Measurements from ENCODE around the gene SEMA6B.
A peak's percentile ranks its signal among the peaks of the same experiment; 100 is the strongest.
"Not testable (repeated sequence)": the region's sequence is repeated elsewhere in the genome, so short reads cannot be mapped to it uniquely, and the experiment has no call there.

The SEMA6B gene

GRCh38 chr19:4570402-4570801 lies 10.9 kb upstream of the SEMA6B start:
- DNase-seq = no peak

DNA sequence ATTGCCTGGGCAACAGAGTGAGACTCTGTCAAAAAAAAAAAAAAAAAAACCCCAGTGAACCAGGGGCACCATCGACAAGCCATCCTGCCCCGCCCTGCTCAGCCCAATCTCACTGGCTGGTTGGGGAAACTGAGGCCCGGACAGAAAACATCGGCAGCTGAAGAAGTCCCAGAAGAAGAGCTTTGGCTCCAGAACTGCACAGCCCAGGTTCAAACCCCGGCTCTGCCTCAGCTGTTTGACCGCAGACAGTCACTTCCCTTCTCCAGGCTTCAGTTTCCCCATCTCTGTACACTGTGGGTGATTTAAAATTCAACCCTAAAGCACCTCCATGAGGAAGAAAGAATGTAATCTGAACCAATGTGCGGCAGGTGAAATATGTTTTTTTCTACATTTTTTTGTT lies 9.4 kb upstream of the SEMA6B start:
- DNase-seq = no peak

DNA sequence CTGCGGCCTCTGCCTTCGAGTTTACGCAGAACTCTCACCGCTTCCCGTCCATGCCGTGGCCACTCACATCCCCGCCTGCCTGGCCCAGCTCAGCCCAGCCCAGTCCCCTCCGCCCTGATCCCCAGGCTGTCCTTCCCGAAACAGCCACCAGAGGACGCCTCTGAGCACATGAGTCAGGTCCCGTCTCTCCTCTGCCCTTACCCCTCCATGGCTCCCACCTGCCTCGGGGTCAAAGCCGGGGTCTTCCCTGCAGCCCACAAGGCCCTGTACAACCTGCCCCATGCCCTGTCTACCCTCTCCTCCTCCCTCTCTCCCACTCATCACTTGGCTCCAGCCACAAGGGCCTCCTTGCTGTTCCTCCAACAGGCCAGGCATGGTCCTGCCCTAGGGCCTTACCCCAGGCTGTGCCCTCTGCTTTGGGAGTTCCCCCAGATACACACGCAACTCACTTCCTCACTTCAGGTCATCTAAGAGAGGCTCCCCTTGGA lies 8.1 kb upstream of the SEMA6B start:
- peak; percentile 28 for DNase-seq

- peak; percentile 19 for DNase-seq
These were observed 7.0 kb upstream of the SEMA6B start for GRCh38 chr19:4566402-4567051.

DNA sequence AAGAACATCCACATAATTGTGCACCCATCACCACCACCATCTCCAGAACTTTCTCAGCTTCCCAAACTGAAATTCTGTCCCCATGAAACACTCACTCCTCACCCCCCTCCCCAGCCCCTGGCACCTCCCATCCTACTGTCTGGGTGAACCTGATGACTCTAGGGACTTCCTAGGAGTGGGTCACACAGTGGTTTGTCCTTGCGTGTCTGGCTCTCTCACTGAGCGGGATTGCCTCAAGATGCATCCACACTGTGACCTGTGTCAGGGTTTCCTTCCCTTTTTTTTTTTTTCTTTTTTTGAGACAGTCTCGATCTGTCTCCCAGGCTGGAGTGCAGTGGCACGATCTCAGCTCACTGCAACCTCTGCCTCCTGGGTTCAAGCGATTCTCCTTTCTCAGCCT lies 4.1 kb upstream of the SEMA6B start:
- DNase-seq = not testable (repeated sequence)

- not testable (repeated sequence) for DNase-seq
These were observed 2.6 kb upstream of the SEMA6B start for GRCh38 chr19:4562085-4562484.

DNA sequence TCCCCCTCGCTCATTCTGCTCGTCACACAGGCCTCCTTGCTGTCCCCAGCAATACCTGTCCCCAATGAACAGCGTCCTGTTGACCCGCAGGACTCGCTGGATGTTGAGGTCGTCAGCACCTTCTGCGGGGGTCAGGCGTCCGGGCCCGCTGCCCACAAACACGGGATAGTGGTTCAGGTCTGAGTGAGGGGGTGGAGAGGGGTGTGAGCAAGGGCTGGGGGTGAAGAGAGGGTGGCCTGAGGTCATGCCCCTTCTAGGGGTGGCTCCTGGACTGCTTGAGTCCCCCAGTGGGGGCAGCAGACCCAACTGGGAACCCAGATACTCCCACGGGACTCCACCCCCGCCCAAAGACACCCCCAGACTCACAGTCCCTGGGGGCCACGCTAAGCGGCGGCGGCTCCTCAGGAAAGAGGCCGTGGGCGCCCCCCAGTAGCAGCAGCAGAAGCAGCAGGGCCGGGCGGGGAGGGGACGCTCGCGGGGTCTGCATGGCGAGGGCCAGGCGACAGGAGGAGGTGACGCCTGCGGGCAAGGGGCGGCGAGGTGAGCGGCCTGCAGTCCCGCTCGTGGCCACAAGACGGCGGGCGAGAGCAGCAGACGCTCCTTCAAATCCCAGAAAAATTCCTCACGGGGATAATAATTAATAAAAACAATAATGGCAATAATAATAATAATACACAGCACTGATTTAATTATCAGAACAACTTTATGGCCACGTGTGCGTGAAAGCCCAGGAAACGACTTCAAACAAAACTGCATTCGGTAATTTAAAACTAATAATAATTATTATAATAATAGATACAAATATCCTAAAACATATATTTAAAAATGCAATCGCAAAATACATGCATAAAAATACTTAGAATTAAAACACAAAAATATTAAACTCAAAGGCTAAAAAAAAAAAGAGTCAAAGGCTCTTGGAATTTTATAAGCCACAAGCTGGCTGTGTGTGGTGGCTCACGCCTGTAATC lies 1.2 kb downstream of the SEMA6B start:
- DNase-seq = peak; percentile 14

- DNase-seq = peak; percentile 25
These were observed 2.1 kb downstream of the SEMA6B start for GRCh38 chr19:4557144-4557970.

DNA sequence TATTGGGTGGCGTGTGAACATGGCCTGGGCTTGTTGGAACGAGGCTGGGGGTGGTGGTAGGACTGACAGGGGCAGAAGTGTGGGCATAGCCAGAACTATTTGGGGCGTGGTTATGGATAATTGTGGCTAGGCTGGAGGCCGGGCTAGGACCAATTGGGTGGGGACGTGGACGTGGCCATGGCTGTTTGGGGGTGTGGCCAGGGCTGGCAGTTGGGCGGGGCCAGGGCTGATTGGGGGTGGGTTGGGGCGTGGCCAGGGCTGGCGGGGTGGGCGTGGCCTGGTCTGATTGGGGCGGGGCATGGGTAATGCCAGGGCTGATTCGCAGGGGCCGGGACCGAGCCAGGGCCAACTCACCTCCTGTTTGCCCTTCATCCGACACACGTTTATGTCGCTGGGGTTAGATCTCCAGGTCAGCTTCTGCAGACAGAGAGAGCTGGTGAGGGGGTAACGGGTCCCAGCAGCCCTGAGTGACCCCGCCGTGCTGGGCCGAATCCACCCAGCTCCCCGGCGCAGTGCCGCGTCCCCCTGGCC lies 2.8 kb downstream of the SEMA6B start:
- peak; percentile 60 for DNase-seq

GRCh38 chr19:4555657-4556561 lies 3.6 kb downstream of the SEMA6B start:
- DNase-seq = no peak

DNA sequence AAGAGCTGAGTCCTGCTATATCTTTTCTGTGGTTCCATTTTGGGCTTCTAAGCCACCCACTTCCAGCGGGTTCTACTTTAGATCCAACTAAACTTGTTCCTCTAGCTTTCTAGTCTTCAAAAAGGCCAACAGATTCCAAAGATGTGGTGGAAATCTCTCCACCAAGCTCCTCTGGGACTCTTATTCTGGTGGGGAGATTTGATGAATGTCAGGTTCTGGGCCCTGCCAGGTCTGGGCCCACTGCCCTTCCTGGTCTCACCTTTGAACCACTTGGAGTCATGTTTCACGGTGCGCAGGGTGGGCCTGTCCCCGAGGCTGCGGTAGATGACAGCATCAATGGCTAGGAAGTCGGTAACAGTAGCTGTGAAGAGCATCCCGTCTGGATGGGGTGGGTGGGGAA lies 4.8 kb downstream of the SEMA6B start:
- no peak for DNase-seq

GRCh38 chr19:4553775-4554174 lies 5.7 kb downstream of the SEMA6B start:
- no peak for DNase-seq

GRCh38 chr19:4553092-4553695 lies 6.3 kb downstream of the SEMA6B start:
- DNase-seq = no peak

DNA sequence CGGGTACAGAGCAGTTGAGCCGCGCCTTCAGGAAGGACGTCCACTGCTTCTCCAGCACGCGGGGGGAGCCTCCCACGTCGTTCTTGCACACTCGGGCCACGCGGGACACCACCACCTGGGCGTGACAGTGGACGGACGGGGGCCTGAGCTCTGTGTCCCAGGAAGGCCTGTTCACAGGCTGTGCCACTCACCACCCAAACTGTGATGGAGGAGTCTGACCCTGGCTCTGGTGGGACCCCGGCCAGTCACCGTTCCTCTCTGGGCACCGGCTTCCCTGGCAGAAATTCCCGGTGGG lies 7.0 kb downstream of the SEMA6B start:
- no peak for DNase-seq

- no peak for DNase-seq
These were observed 8.9 kb downstream of the SEMA6B start for GRCh38 chr19:4550479-4551050.

- no peak for DNase-seq
These were observed 9.5 kb downstream of the SEMA6B start for GRCh38 chr19:4550018-4550417.

DNA sequence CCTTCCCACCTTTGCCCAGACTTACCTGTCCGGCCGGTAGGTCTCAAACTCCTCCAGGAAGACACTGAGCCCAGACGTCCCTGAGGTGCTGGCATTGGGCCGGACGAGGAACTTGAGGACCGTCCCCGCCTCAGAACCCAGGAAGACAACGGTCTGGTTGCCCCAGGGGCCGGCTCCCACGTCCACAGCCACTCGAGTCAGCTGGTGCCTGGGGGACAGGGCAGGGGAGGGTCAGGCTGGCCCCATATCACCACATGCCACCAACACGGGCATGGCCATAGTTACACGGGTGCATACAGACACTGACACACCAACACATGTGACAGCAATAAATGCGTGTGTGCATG lies 11.3 kb downstream of the SEMA6B start:
- no peak for DNase-seq

DNA sequence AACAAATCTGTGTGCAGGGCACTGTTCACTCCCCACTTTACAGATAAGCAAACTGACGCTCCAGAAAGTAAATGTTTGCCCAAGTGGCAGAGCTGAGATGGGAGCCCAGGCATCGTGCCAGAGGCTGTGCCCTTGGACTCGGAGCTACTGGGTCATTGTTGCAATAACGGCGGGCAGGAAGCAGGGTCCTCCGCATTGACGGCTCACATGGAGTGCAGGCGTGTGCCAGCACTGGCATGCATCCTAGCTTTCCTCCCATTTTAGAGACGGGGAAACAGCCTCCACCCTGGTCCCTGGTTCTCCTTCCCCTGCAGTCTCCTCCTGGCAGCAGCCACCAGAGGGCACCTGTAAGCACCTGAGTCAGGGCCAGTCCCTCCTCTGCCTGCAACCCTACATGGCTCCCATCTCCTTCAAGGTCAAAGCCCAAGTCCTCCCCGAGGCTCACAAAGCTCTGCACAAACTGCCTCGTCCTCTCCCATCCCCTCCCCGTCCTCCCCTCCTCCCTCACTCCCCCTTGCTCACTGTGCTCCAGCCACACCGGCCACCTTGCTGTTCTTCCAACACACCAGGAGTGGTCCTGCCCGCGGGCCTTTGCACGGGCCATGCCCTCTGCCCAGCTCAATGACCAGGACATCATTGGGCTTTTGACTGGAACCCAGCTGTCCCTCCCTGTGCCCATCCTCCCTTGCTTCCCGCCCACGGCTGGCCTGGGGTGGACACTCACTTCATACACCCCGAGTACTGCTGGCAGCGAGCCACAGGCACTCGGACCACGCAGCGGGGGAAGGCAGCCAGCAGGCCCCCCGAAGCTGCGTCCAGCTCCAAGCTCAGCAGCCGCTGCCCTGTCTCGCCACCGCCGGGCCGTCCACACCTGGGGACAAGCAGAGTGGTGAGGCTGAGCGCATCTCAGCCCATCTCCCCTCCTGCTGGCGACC lies 11.9 kb downstream of the SEMA6B start:
- no peak for DNase-seq

- no peak for DNase-seq
These were observed 15.4 kb downstream of the SEMA6B start for GRCh38 chr19:4543842-4544647.

All from NCI-H345 (cell line).